Erythroblast (primary cell): ENCODE results near the gene CISTR.
A peak's percentile ranks its signal among the peaks of the same experiment; 100 is the strongest.

ENCODE experiments used
- DNase-seq, 2 experiments: peaks; one replicate each; lab custom pipeline; 2025; lab: John Stamatoyannopoulos, UW
- GATA1 ChIP-seq: IDR thresholded peaks from 2 replicates; pipeline ENCODE4 v1.6.1; 2011; ENCODE audit warnings: low read depth, mild to moderate bottlenecking, control low read depth, low read length, moderate library complexity
- POLR2A ChIP-seq: IDR thresholded peaks from 2 replicates; pipeline ENCODE4 v1.6.1; 2011; ENCODE audit warnings: mild to moderate bottlenecking, low read length

CISTR gene

GRCh38 chr12:53755893-53756292 lies 4.1 kb upstream of the CISTR start:
- no peak for TF ChIP-seq POLR2A
- TF ChIP-seq GATA1 = no peak
- no peak for DNase-seq

GRCh38 chr12:53755451-53755891 lies 3.7 kb upstream of the CISTR start:
- TF ChIP-seq POLR2A (no peak), GATA1 (no peak)

GRCh38 chr12:53754633-53755264 lies 3.0 kb upstream of the CISTR start:
- DNase-seq = no peak

More at GRCh38 chr12:53755451-53755891, 3.7 kb upstream of the CISTR start:
- DNase-seq = no peak

GRCh38 chr12:53754188-53754585 lies 2.4 kb upstream of the CISTR start:
- TF ChIP-seq GATA1 = no peak
- TF ChIP-seq POLR2A = no peak
- no peak for DNase-seq

More at GRCh38 chr12:53754633-53755264, 3.0 kb upstream of the CISTR start:
- TF ChIP-seq POLR2A = no peak
- no peak for TF ChIP-seq GATA1

- DNase-seq = no peak
- TF ChIP-seq GATA1 (no peak), POLR2A (no peak)
Measured at GRCh38 chr12:53752621-53753020, 842 bp upstream of the CISTR start.

GRCh38 chr12:53752192-53752601 lies 418 bp upstream of the CISTR start:
- no peak for DNase-seq
- TF ChIP-seq POLR2A = no peak
- TF ChIP-seq GATA1 = no peak

GRCh38 chr12:53750812-53751335 lies 905 bp downstream of the CISTR start:
- TF ChIP-seq GATA1 (no peak), POLR2A (no peak)
- no peak for DNase-seq

GRCh38 chr12:53749986-53750811 lies 1.6 kb downstream of the CISTR start:
- TF ChIP-seq GATA1 (no peak), POLR2A (no peak)
- DNase-seq = no peak

- TF ChIP-seq POLR2A (no peak), GATA1 (no peak)
- DNase-seq = no peak
Measured at GRCh38 chr12:53748072-53748840, 3.5 kb downstream of the CISTR start.

GRCh38 chr12:53747095-53747494 lies 4.7 kb downstream of the CISTR start:
- TF ChIP-seq GATA1 = no peak
- no peak for DNase-seq

- peak; percentile 87 to 93 for DNase-seq
- TF ChIP-seq POLR2A = no peak
- no peak for TF ChIP-seq GATA1
Measured at GRCh38 chr12:53746592-53747092, 5.1 kb downstream of the CISTR start.

GRCh38 chr12:53744751-53745150 lies 7.0 kb downstream of the CISTR start:
- no peak for DNase-seq
- TF ChIP-seq GATA1 = no peak
- TF ChIP-seq POLR2A = no peak

- no peak for TF ChIP-seq POLR2A
- no peak for TF ChIP-seq GATA1
Measured at GRCh38 chr12:53744130-53744441, 7.7 kb downstream of the CISTR start.

More at GRCh38 chr12:53744130-53744441, 7.7 kb downstream of the CISTR start:
- no peak for DNase-seq
